Skeletal muscle satellite cell (primary cell): ENCODE results near the gene C1orf94.

ENCODE experiments used
- H3K27me3 ChIP-seq: 2 replicates; pipeline ENCODE4 v1.7.0; 2013; ENCODE audit warnings: low read length; ENCODE audit not compliant: control insufficient read depth, insufficient read depth
- H3K36me3 ChIP-seq: 2 replicates; pipeline ENCODE4 v1.7.0; 2013; ENCODE audit warnings: mild to moderate bottlenecking, control low read depth, low read length; ENCODE audit not compliant: insufficient read depth
- H3K4me1 ChIP-seq: 2 replicates; pipeline ENCODE4 v1.7.0; 2013; ENCODE audit warnings: low read length; ENCODE audit not compliant: control insufficient read depth, insufficient read depth
- H3K4me2 ChIP-seq: 2 replicates; pipeline ENCODE4 v1.7.0; 2013; ENCODE audit warnings: mild to moderate bottlenecking, low read length
- H3K4me3 ChIP-seq: 2 replicates; pipeline ENCODE4 v1.7.0; 2013; ENCODE audit warnings: low read length
- H3K9ac ChIP-seq: 2 replicates; pipeline ENCODE4 v1.7.0; 2013; ENCODE audit warnings: mild to moderate bottlenecking, low read depth, low read length, moderate library complexity
- H3K9me3 ChIP-seq: replicated peaks from 2 replicates; pipeline ENCODE4 v1.7.0; 2013; ENCODE audit warnings: mild to moderate bottlenecking, control low read depth, low read length

The C1orf94 gene

DNA sequence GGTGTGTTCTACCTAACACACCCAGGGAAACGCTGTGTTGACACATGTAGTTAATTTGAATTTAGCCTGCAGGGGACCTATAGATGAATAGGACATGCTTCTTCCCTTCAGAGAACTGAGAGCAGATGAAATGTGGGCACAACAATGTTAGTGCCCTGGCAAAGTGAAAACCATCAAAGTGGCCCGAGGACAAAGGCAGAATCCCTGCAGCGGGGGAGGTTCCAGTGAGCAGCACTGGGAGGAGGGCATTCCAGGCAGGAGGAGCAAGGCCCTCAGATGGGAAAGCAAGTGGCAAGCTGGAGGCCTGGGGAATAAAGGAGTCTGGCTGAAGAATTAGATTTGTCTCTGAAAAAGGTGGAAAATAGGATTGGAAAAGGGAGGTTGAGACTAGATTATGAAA, 37.2 kb downstream of the C1orf94 start:
- H3K4me2 ChIP-seq, result no peak overlapping the region

GRCh38 chr1:34231441-34231840, 54.7 kb downstream of the C1orf94 start:
- no peaks in the 10 kb centered on the region for H3K9me3 ChIP-seq
- H3K4me2 ChIP-seq, result no peak overlapping the region
- no peaks in the 10 kb centered on the region for H3K36me3 ChIP-seq

More for the DNA sequence above, 37.2 kb downstream of the C1orf94 start:
- Histone ChIP-seq H3K4me1 (no peaks in the 10 kb centered on the region), H3K27me3 (no peaks in the 10 kb centered on the region), H3K4me3 (no peak overlapping the region), H3K36me3 (no peaks in the 10 kb centered on the region), H3K9me3 (peaks cover 2% of the 10 kb centered on the region), H3K9ac (no peak overlapping the region)

GRCh38 chr1:34235594-34235993, 58.9 kb downstream of the C1orf94 start:
- no peak overlapping the region for H3K4me2 ChIP-seq
- no peaks in the 10 kb centered on the region for H3K36me3 ChIP-seq
- no peaks in the 10 kb centered on the region for H3K27me3 ChIP-seq
- no peak overlapping the region for H3K4me3 ChIP-seq
- H3K9me3 ChIP-seq, result no peaks in the 10 kb centered on the region
- no peaks in the 10 kb centered on the region for H3K4me1 ChIP-seq
- H3K9ac ChIP-seq, result no peak overlapping the region

More at GRCh38 chr1:34231441-34231840, 54.7 kb downstream of the C1orf94 start:
- Histone ChIP-seq H3K4me3 (no peak overlapping the region), H3K27me3 (no peaks in the 10 kb centered on the region), H3K4me1 (no peaks in the 10 kb centered on the region), H3K9ac (no peak overlapping the region)

DNA sequence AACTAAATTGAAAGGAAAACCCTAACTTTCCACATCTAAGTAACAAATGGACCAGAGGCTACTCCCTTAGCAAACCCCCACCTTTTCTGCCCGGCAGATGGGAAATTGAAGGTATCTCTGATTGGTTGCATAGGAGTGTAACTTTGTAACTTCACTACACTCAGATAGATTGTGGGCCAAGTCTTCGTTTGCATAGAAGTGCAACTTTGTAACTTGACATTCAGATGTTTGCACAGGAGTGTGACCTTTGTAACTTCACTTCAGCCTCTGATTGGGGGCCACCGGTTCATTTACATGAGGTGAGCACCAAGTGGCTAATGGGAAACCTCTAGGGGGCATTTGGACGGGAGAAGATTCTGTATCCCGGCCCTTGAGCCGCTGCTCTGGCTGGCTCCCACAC, 59.4 kb downstream of the C1orf94 start:
- no peak overlapping the region for H3K4me3 ChIP-seq
- no peaks in the 10 kb centered on the region for H3K27me3 ChIP-seq
- no peaks in the 10 kb centered on the region for H3K4me1 ChIP-seq
- no peak overlapping the region for H3K9ac ChIP-seq
- H3K9me3 ChIP-seq, result no peaks in the 10 kb centered on the region
- H3K36me3 ChIP-seq, result no peaks in the 10 kb centered on the region
- H3K4me2 ChIP-seq, result no peak overlapping the region

- H3K4me3 ChIP-seq, result no peak overlapping the region
- no peaks in the 10 kb centered on the region for H3K9me3 ChIP-seq
- H3K27me3 ChIP-seq, result no peaks in the 10 kb centered on the region
- H3K4me2 ChIP-seq, result no peak overlapping the region
- H3K4me1 ChIP-seq, result no peaks in the 10 kb centered on the region
- H3K9ac ChIP-seq, result no peak overlapping the region
- H3K36me3 ChIP-seq, result no peaks in the 10 kb centered on the region
Observed at GRCh38 chr1:34237151-34237815, 60.6 kb downstream of the C1orf94 start.

DNA sequence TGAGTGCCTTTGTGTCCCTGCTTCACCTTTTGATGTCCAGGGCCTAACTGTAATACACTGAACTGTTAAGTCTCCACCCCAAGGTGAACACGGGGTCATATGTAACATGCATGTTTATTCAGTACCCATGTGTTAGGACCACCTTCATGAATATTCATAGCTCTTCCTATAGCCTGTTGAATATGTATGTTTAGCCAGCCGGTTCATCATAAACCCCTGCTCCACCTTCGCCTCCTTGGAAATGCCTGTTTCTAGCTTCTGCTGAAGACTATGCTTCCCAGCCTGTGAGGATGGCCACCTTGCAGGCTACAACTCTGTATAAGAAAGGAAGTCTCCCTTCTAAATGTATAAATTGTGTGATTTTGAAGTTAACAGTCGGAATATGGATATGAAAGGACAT, 69.3 kb downstream of the C1orf94 start:
- no peaks in the 10 kb centered on the region for H3K27me3 ChIP-seq
- no peak overlapping the region for H3K9ac ChIP-seq
- no peaks in the 10 kb centered on the region for H3K36me3 ChIP-seq
- no peaks in the 10 kb centered on the region for H3K4me1 ChIP-seq
- H3K4me2 ChIP-seq, result no peak overlapping the region
- H3K4me3 ChIP-seq, result no peak overlapping the region
- H3K9me3 ChIP-seq, result no peaks in the 10 kb centered on the region

- H3K36me3 ChIP-seq, result no peaks in the 10 kb centered on the region
- H3K4me2 ChIP-seq, result no peak overlapping the region
- H3K9me3 ChIP-seq, result no peaks in the 10 kb centered on the region
- H3K4me3 ChIP-seq, result no peak overlapping the region
- no peaks in the 10 kb centered on the region for H3K4me1 ChIP-seq
- H3K9ac ChIP-seq, result no peak overlapping the region
- H3K27me3 ChIP-seq, result no peaks in the 10 kb centered on the region
Observed at GRCh38 chr1:34250342-34250741, 73.6 kb downstream of the C1orf94 start.

DNA sequence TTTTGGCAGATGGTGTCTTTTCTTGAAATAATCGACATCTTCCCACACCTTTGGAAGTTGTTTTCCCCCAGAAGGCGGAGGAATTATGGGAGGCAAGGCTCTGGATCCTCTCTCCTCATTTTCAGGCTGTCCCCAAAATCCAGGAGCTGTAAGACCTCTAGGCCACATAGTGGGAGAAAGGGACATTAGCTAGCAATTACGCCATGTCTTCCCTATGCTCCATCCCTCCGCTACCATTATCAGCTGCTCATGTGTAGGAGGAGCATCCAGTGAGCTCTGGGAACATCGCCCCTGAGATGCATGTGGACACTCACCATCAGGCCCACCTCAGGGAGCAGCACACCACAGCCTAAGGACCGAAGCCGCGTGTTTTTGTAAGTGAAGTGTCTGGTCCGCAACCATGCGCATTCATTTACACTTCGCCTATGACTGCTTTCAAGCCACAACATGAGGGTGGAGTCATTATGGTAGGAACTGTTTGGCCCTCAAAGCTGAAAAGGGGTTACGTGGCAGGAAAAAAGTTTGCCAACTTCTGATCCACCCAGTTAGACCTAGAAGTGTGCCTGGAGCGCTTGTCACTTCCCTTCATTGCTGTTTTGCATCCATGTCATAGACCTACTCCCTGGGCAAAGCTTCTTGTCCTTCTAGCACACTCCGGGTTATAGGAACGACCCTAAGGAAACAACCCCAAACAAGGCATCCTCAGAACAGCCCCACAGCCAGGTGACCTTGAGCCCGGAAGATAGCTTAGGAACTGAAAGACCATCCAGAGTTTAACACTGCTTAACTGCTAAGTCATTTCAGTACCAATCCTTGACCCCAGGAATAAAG, 85.5 kb downstream of the C1orf94 start:
- H3K9ac ChIP-seq, result no peak overlapping the region
- H3K4me2 ChIP-seq, result no peak overlapping the region
- no peaks in the 10 kb centered on the region for H3K9me3 ChIP-seq
- H3K27me3 ChIP-seq, result no peaks in the 10 kb centered on the region
- no peak overlapping the region for H3K4me3 ChIP-seq
- no peaks in the 10 kb centered on the region for H3K36me3 ChIP-seq
- no peaks in the 10 kb centered on the region for H3K4me1 ChIP-seq

- no peak overlapping the region for H3K9ac ChIP-seq
- no peak overlapping the region for H3K4me2 ChIP-seq
- no peaks in the 10 kb centered on the region for H3K4me1 ChIP-seq
- H3K9me3 ChIP-seq, result no peaks in the 10 kb centered on the region
- no peaks in the 10 kb centered on the region for H3K27me3 ChIP-seq
- H3K4me3 ChIP-seq, result no peak overlapping the region
- H3K36me3 ChIP-seq, result no peaks in the 10 kb centered on the region
Observed at GRCh38 chr1:34262921-34263320, 86.2 kb downstream of the C1orf94 start.

DNA sequence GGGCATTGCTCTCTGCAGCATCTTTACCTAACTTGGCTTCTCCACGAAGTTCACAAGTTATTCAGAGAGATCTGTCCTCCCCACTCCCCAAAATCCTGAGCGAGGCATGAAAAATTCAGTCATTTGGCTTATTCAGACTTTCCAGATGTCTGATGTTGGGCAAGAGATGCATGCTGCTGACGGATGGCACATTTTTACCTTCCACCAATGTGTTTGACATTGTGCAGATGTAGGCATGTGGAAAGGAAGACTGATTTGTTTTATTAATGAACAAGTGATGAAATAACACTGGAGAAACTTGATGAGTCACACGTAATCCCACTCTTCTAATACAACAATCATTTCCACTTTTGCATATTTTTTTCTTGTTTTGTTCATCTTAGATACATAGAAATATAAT, 86.7 kb downstream of the C1orf94 start:
- Histone ChIP-seq H3K9me3 (no peaks in the 10 kb centered on the region), H3K4me3 (no peak overlapping the region), H3K27me3 (no peaks in the 10 kb centered on the region), H3K36me3 (no peaks in the 10 kb centered on the region), H3K9ac (no peak overlapping the region), H3K4me1 (no peaks in the 10 kb centered on the region), H3K4me2 (no peak overlapping the region)

DNA sequence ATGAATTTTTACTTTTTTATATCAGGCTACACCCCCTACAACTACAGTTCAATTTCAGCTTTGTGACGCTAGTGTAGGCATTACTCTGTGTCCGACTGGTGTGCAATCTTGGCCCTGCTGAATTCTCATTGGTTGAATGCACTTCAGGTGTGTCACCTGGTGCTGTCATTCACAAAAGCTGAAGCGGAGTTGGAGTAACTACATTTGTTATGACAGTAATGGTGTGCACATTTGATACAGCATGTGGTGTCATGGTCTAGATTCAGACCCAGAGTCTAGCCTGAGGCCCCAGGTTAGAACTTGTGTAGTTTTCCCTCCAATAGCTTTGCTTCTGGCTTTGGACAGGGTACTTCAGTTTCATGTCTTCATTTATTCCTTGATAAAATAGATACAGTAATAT, 88.7 kb downstream of the C1orf94 start:
- Histone ChIP-seq H3K4me2 (no peak overlapping the region), H3K36me3 (no peaks in the 10 kb centered on the region), H3K9ac (no peak overlapping the region), H3K9me3 (no peaks in the 10 kb centered on the region), H3K27me3 (no peaks in the 10 kb centered on the region), H3K4me3 (no peak overlapping the region), H3K4me1 (no peaks in the 10 kb centered on the region)
